Measurements from ENCODE around the gene PCDH7.

Gene PCDH7

GRCh38 chr4:30744386-30744785 is 24.2 kb downstream of the PCDH7 start:
- Histone ChIP-seq H3K4me1 (ENCODE audit: insufficient read depth, low read length) (peaks cover 19% of the 10 kb centered on the region), H3K27ac (ENCODE audit: low read depth, low read length) (no peak overlapping the region), H3K27me3 (ENCODE audit: control insufficient read depth in 1 of 2, insufficient read depth in 2 of 2, low read length in 2 of 2) (no peaks in the 10 kb centered on the region), H3K4me3 (ENCODE audit: low read depth in 1 of 2, low read length in 2 of 2) (no peak overlapping the region), H3K9me3 (ENCODE audit: low read length) (no peaks in the 10 kb centered on the region), H3K9ac (ENCODE audit: low read length) (no peak overlapping the region), H3K36me3 (ENCODE audit: insufficient read depth, low read length) (no peaks in the 10 kb centered on the region)

- H3K9ac ChIP-seq (ENCODE audit: low read length), result no peak overlapping the region
- H3K27ac ChIP-seq (ENCODE audit: low read depth, low read length), result no peak overlapping the region
Measured at GRCh38 chr4:30744957-30745640, 24.9 kb downstream of the PCDH7 start.

GRCh38 chr4:30746735-30747134 is 26.6 kb downstream of the PCDH7 start:
- Histone ChIP-seq H3K36me3 (ENCODE audit: insufficient read depth, low read length) (no peaks in the 10 kb centered on the region), H3K9me3 (ENCODE audit: low read length) (no peaks in the 10 kb centered on the region), H3K27ac (ENCODE audit: low read depth, low read length) (no peak overlapping the region), H3K4me3 (ENCODE audit: low read depth in 1 of 2, low read length in 2 of 2) (no peak overlapping the region), H3K4me1 (ENCODE audit: insufficient read depth, low read length) (peaks cover 13% of the 10 kb centered on the region), H3K9ac (ENCODE audit: low read length) (no peak overlapping the region), H3K27me3 (ENCODE audit: control insufficient read depth in 1 of 2, insufficient read depth in 2 of 2, low read length in 2 of 2) (no peaks in the 10 kb centered on the region)

More at GRCh38 chr4:30744957-30745640, 24.9 kb downstream of the PCDH7 start:
- Histone ChIP-seq H3K4me3 (ENCODE audit: low read depth in 1 of 2, low read length in 2 of 2) (no peak overlapping the region), H3K4me1 (ENCODE audit: insufficient read depth, low read length) (peaks cover 19% of the 10 kb centered on the region), H3K9me3 (ENCODE audit: low read length) (no peaks in the 10 kb centered on the region), H3K27me3 (ENCODE audit: control insufficient read depth in 1 of 2, insufficient read depth in 2 of 2, low read length in 2 of 2) (no peaks in the 10 kb centered on the region), H3K36me3 (ENCODE audit: insufficient read depth, low read length) (no peaks in the 10 kb centered on the region)

- Histone ChIP-seq H3K4me3 (ENCODE audit: low read depth in 1 of 2, low read length in 2 of 2) (peak overlapping the region in 1 of 2 donors; percentile 16), H3K36me3 (ENCODE audit: insufficient read depth, low read length) (no peaks in the 10 kb centered on the region), H3K9ac (ENCODE audit: low read length) (no peak overlapping the region), H3K27me3 (ENCODE audit: control insufficient read depth in 1 of 2, insufficient read depth in 2 of 2, low read length in 2 of 2) (no peaks in the 10 kb centered on the region), H3K27ac (ENCODE audit: low read depth, low read length) (peak overlapping the region; percentile 48), H3K9me3 (ENCODE audit: low read length) (no peaks in the 10 kb centered on the region), H3K4me1 (ENCODE audit: insufficient read depth, low read length) (peaks cover 37% of the 10 kb centered on the region)
Measured at GRCh38 chr4:30753316-30753715, 33.1 kb downstream of the PCDH7 start.

GRCh38 chr4:30754021-30754420 is 33.9 kb downstream of the PCDH7 start:
- no peaks in the 10 kb centered on the region for H3K27me3 ChIP-seq (ENCODE audit: control insufficient read depth in 1 of 2, insufficient read depth in 2 of 2, low read length in 2 of 2)
- peak overlapping the region; percentile 8 for H3K27ac ChIP-seq (ENCODE audit: low read depth, low read length)

GRCh38 chr4:30755346-30755745 is 35.2 kb downstream of the PCDH7 start:
- no peak overlapping the region for H3K9ac ChIP-seq (ENCODE audit: low read length)

More at GRCh38 chr4:30754021-30754420, 33.9 kb downstream of the PCDH7 start:
- Histone ChIP-seq H3K9ac (ENCODE audit: low read length) (no peak overlapping the region), H3K9me3 (ENCODE audit: low read length) (no peaks in the 10 kb centered on the region), H3K4me3 (ENCODE audit: low read depth in 1 of 2, low read length in 2 of 2) (no peak overlapping the region), H3K4me1 (ENCODE audit: insufficient read depth, low read length) (peaks cover 37% of the 10 kb centered on the region), H3K36me3 (ENCODE audit: insufficient read depth, low read length) (no peaks in the 10 kb centered on the region)

GRCh38 chr4:30756553-30756952 is 36.4 kb downstream of the PCDH7 start:
- Histone ChIP-seq H3K27ac (ENCODE audit: low read depth, low read length) (no peak overlapping the region), H3K36me3 (ENCODE audit: insufficient read depth, low read length) (no peaks in the 10 kb centered on the region), H3K4me3 (ENCODE audit: low read depth in 1 of 2, low read length in 2 of 2) (no peak overlapping the region), H3K4me1 (ENCODE audit: insufficient read depth, low read length) (peaks cover 37% of the 10 kb centered on the region), H3K9me3 (ENCODE audit: low read length) (no peaks in the 10 kb centered on the region), H3K27me3 (ENCODE audit: control insufficient read depth in 1 of 2, insufficient read depth in 2 of 2, low read length in 2 of 2) (no peaks in the 10 kb centered on the region), H3K9ac (ENCODE audit: low read length) (no peak overlapping the region)

More at GRCh38 chr4:30755346-30755745, 35.2 kb downstream of the PCDH7 start:
- H3K36me3 ChIP-seq (ENCODE audit: insufficient read depth, low read length), result no peaks in the 10 kb centered on the region
- H3K4me1 ChIP-seq (ENCODE audit: insufficient read depth, low read length), result peaks cover 37% of the 10 kb centered on the region
- H3K27ac ChIP-seq (ENCODE audit: low read depth, low read length), result no peak overlapping the region
- no peaks in the 10 kb centered on the region for H3K9me3 ChIP-seq (ENCODE audit: low read length)
- H3K27me3 ChIP-seq (ENCODE audit: control insufficient read depth in 1 of 2, insufficient read depth in 2 of 2, low read length in 2 of 2), result no peaks in the 10 kb centered on the region
- H3K4me3 ChIP-seq (ENCODE audit: low read depth in 1 of 2, low read length in 2 of 2), result no peak overlapping the region

- H3K27me3 ChIP-seq (ENCODE audit: control insufficient read depth in 1 of 2, insufficient read depth in 2 of 2, low read length in 2 of 2), result no peaks in the 10 kb centered on the region
- H3K27ac ChIP-seq (ENCODE audit: low read depth, low read length), result no peak overlapping the region
- no peaks in the 10 kb centered on the region for H3K36me3 ChIP-seq (ENCODE audit: insufficient read depth, low read length)
- peaks cover 37% of the 10 kb centered on the region for H3K4me1 ChIP-seq (ENCODE audit: insufficient read depth, low read length)
- no peaks in the 10 kb centered on the region for H3K9me3 ChIP-seq (ENCODE audit: low read length)
- no peak overlapping the region for H3K9ac ChIP-seq (ENCODE audit: low read length)
- no peak overlapping the region for H3K4me3 ChIP-seq (ENCODE audit: low read depth in 1 of 2, low read length in 2 of 2)
Measured at GRCh38 chr4:30757357-30757756, 37.2 kb downstream of the PCDH7 start.

GRCh38 chr4:30760551-30760950 is 40.4 kb downstream of the PCDH7 start:
- Histone ChIP-seq H3K36me3 (ENCODE audit: insufficient read depth, low read length) (no peaks in the 10 kb centered on the region), H3K4me3 (ENCODE audit: low read depth in 1 of 2, low read length in 2 of 2) (no peak overlapping the region), H3K4me1 (ENCODE audit: insufficient read depth, low read length) (peaks cover 20% of the 10 kb centered on the region), H3K9me3 (ENCODE audit: low read length) (no peaks in the 10 kb centered on the region), H3K27me3 (ENCODE audit: control insufficient read depth in 1 of 2, insufficient read depth in 2 of 2, low read length in 2 of 2) (no peaks in the 10 kb centered on the region), H3K27ac (ENCODE audit: low read depth, low read length) (no peak overlapping the region), H3K9ac (ENCODE audit: low read length) (no peak overlapping the region)

GRCh38 chr4:30763321-30763727 is 43.2 kb downstream of the PCDH7 start:
- H3K9ac ChIP-seq (ENCODE audit: low read length), result no peak overlapping the region
- H3K27me3 ChIP-seq (ENCODE audit: control insufficient read depth in 1 of 2, insufficient read depth in 2 of 2, low read length in 2 of 2), result no peaks in the 10 kb centered on the region
- H3K36me3 ChIP-seq (ENCODE audit: insufficient read depth, low read length), result no peaks in the 10 kb centered on the region
- H3K9me3 ChIP-seq (ENCODE audit: low read length), result no peaks in the 10 kb centered on the region
- no peak overlapping the region for H3K27ac ChIP-seq (ENCODE audit: low read depth, low read length)
- H3K4me1 ChIP-seq (ENCODE audit: insufficient read depth, low read length), result peaks cover 6% of the 10 kb centered on the region
- no peak overlapping the region for H3K4me3 ChIP-seq (ENCODE audit: low read depth in 1 of 2, low read length in 2 of 2)

GRCh38 chr4:30765022-30765421 is 44.9 kb downstream of the PCDH7 start:
- Histone ChIP-seq H3K27ac (ENCODE audit: low read depth, low read length) (no peak overlapping the region), H3K27me3 (ENCODE audit: control insufficient read depth in 1 of 2, insufficient read depth in 2 of 2, low read length in 2 of 2) (no peaks in the 10 kb centered on the region), H3K4me1 (ENCODE audit: insufficient read depth, low read length) (peaks cover 13% of the 10 kb centered on the region), H3K4me3 (ENCODE audit: low read depth in 1 of 2, low read length in 2 of 2) (no peak overlapping the region), H3K36me3 (ENCODE audit: insufficient read depth, low read length) (no peaks in the 10 kb centered on the region), H3K9me3 (ENCODE audit: low read length) (no peaks in the 10 kb centered on the region), H3K9ac (ENCODE audit: low read length) (no peak overlapping the region)
